Left renal pelvis (tissue), 4 donors: ENCODE measurements around the gene FANCC. TPM values are rescaled to one million over a fixed set of nuclear protein-coding genes. Genes with fewer than 3 reads are reported as not detected.

Experiments
- DNase-seq, 4 donors: peaks; one replicate each; pipeline ENCODE4 v3.0.0-alpha.2; 2013; ENCODE audit warnings: low read depth in 4 of 4, low spot score in 3 of 4
- polyA plus RNA-seq, 4 donors: library from polyadenylated mRNA; unstranded; fragments of 120-200 nt; gene quantifications; one replicate each; pipeline ENCODE4 v1.2.1, GENCODE V29; 2013; ENCODE audit not compliant: insufficient read length in 4 of 4

FANCC gene
- polyA plus RNA-seq, 4 donors, result 13.4 to 25.0 (median 22.4) TPM

GRCh38 chr9:95055851-95056551, 261.5 kb downstream of the FANCC start:
- peak in 1 of 4 donors; percentile 69 for DNase-seq

DNA sequence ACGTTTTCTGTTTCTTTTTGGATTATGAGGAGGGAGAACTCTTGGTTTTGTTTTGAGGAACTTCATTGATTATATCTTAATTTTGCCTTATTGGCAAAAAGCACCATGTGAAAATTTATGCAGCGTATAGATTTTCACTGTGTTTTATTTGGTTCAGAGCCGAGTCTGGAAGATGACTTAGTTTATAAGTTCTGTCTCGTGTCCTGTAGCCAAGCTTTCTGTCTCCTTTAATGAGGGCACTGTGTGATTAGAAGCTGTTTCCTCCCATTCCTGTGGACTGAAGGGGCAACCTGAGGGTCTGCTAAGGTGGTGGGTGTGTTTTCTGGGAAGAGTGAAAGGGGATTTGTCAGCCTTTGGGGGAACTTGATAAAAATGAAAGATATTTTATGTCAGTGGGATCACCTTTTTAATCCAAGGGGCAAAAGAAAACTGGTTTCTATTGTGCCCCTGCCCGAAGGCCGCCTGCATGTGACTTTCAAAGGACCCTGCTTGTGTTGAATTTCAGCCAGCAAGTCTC, 262.1 kb downstream of the FANCC start:
- DNase-seq, result no peak

- DNase-seq, result no peak
Observed at GRCh38 chr9:95053611-95054570, 263.6 kb downstream of the FANCC start.

DNA sequence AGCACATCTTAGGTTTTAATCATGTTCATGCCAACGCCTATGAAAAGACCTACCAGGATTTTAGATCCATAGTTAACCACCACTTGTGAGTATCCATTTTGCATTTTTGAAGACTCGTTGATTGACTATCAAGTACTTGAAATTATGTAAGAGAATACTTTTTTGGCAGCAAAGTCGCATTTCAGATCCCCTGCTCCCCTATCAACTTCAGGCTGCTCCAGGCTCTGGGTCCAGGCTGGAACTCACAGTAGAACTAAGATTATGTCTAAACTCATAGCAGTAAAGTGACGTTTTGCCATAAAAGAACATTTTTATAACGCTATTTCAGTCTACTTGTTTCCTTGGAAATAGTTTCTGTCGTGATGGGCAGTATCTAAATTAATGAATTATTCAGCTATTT, 267.7 kb downstream of the FANCC start:
- no peak for DNase-seq

Other genes starting within 250 kb of the FANCC start
- 10 to 100 TPM; 25.7 to 36.1 (median 30.0) TPM for gene PTCH1, start 199.3 kb upstream of the FANCC start, polyA plus RNA-seq